IMR-90 (cell line): ENCODE data around the gene NTM. TPM values are rescaled to one million over a fixed set of nuclear protein-coding genes. Genes with fewer than 3 reads are reported as not detected.

ENCODE experiments used
- ATAC-seq: fragments of 200-7000 bp; cut with Tn5 transposase; 2 replicates; pipeline ENCODE4 v1.9.1; 2020; ENCODE audit warnings: low read depth, mild to moderate bottlenecking, moderate library complexity
- BruUV-seq: library from RNA; stranded (reverse); fragments of 400-500 nt; replicated peaks from 2 replicates; lab custom pipeline; 2021; lab: Mats Ljungman, UMichigan
- CTCF ChIA-PET: fragments of 300-600 bp; formaldehyde crosslinking; extraction: SDS; loops from one replicate; lab custom pipeline; 2021; ENCODE audit warnings: antibody characterized with exemption; lab: Yijun Ruan, JAX
- POLR2A ChIA-PET: fragments of 300-600 bp; sonication (Branson Sonifier 250); formaldehyde crosslinking; loops from one replicate; lab custom pipeline; 2022; ENCODE audit warnings: antibody characterized with exemption; ENCODE audit not compliant: unreplicated experiment; lab: Charles Lee
- DNase-seq: peaks from one replicate; pipeline ENCODE4 v3.0.0; 2013
- H2AFZ ChIP-seq: replicated peaks from 2 replicates; pipeline ENCODE3; 2013; ENCODE audit warnings: low read length, mild to moderate bottlenecking; ENCODE audit not compliant: poor library complexity
- H2AK5ac ChIP-seq: 2 replicates; pipeline ENCODE4 v1.6.1; 2013; ENCODE audit warnings: low read depth, low read length, inconsistent platforms
- H2AK9ac ChIP-seq: replicated peaks from 2 replicates; pipeline ENCODE3; 2013; ENCODE audit warnings: mild to moderate bottlenecking, low read depth, low read length, moderate library complexity; ENCODE audit not compliant: poor library complexity
- H2BK120ac ChIP-seq: 2 replicates; pipeline ENCODE4 v1.6.1; 2013; ENCODE audit warnings: low read depth, low read length, inconsistent platforms
- H2BK15ac ChIP-seq: 3 replicates; pipeline ENCODE4 v1.6.1; 2013; ENCODE audit warnings: low read depth, low read length, inconsistent platforms
- H2BK20ac ChIP-seq: 2 replicates; pipeline ENCODE4 v1.6.1; 2013; ENCODE audit warnings: low read depth, mild to moderate bottlenecking, inconsistent platforms, low read length, moderate library complexity
- H2BK5ac ChIP-seq: 2 replicates; pipeline ENCODE4 v1.6.1; 2013; ENCODE audit warnings: mild to moderate bottlenecking, low read depth, low read length, inconsistent platforms; ENCODE audit not compliant: poor library complexity, severe bottlenecking
- H3K14ac ChIP-seq: replicated peaks from 2 replicates; pipeline ENCODE4 v1.6.1; 2013; ENCODE audit warnings: low read depth, low read length, inconsistent platforms
- H3K18ac ChIP-seq: 2 replicates; pipeline ENCODE4 v1.6.1; 2013; ENCODE audit warnings: low read depth, low read length, control low read depth
- H3K23ac ChIP-seq: 2 replicates; pipeline ENCODE4 v1.6.1; 2013; ENCODE audit warnings: low read depth, low read length, inconsistent platforms
- H3K27ac ChIP-seq: 2 replicates; pipeline ENCODE4 v1.5.1; 2013; ENCODE audit warnings: mild to moderate bottlenecking, control low read depth, low read length; ENCODE audit not compliant: insufficient read depth
- H3K27me3 ChIP-seq: 2 replicates; pipeline ENCODE4 v1.6.1; 2013; ENCODE audit warnings: low read length; ENCODE audit not compliant: control insufficient read depth, insufficient read depth
- H3K36me3 ChIP-seq: 2 replicates; pipeline ENCODE4 v1.6.1; 2013; ENCODE audit warnings: low read length, mixed read lengths; ENCODE audit not compliant: control insufficient read depth, insufficient read depth
- H3K4ac ChIP-seq: 2 replicates; pipeline ENCODE4 v1.6.1; 2013; ENCODE audit warnings: low read depth, low read length, inconsistent platforms
- H3K4me1 ChIP-seq: 2 replicates; pipeline ENCODE4 v1.6.1; 2013; ENCODE audit warnings: low read length, mixed read lengths; ENCODE audit not compliant: control insufficient read depth, insufficient read depth
- H3K4me2 ChIP-seq: 2 replicates; pipeline ENCODE4 v1.6.1; 2013; ENCODE audit warnings: low read depth, mild to moderate bottlenecking, control low read depth, low read length, moderate library complexity
- H3K4me3 ChIP-seq: 2 replicates; pipeline ENCODE4 v1.5.1; 2013; ENCODE audit warnings: low read depth, mild to moderate bottlenecking, control low read depth, low read length, moderate library complexity; ENCODE audit not compliant: insufficient read depth
- H3K56ac ChIP-seq: 2 replicates; pipeline ENCODE4 v1.6.1; 2013; ENCODE audit warnings: low read length, inconsistent platforms; ENCODE audit not compliant: insufficient read depth; ENCODE audit errors: extremely low read depth
- H3K79me1 ChIP-seq, 2 experiments: 2 replicates each; pipeline ENCODE4 v1.6.1; 2013; ENCODE audit warnings: low read length in 2 of 2, inconsistent platforms in 1 of 2, low read depth in 1 of 2
- H3K9ac ChIP-seq: 2 replicates; pipeline ENCODE4 v1.6.1; 2013; ENCODE audit warnings: low read depth, low read length, control low read depth
- H3K9me1 ChIP-seq: 2 replicates; pipeline ENCODE4 v1.6.1; 2013; ENCODE audit warnings: low read length, inconsistent platforms; ENCODE audit not compliant: insufficient read depth
- H3K9me3 ChIP-seq: 2 replicates; pipeline ENCODE4 v1.6.1; 2013; ENCODE audit warnings: low read length; ENCODE audit not compliant: control insufficient read depth, insufficient read depth
- H4K20me1 ChIP-seq: 2 replicates; pipeline ENCODE4 v1.6.1; 2013; ENCODE audit warnings: low read length, inconsistent platforms; ENCODE audit not compliant: insufficient read depth
- H4K5ac ChIP-seq: 2 replicates; pipeline ENCODE4 v1.6.1; 2013; ENCODE audit warnings: mild to moderate bottlenecking, low read depth, low read length, control low read depth
- H4K8ac ChIP-seq, 2 experiments: 2 replicates each; pipeline ENCODE4 v1.6.1; 2013; ENCODE audit warnings: low read depth in 2 of 2, low read length in 2 of 2, control low read depth in 1 of 2, inconsistent platforms in 1 of 2
- H4K91ac ChIP-seq: 2 replicates; pipeline ENCODE4 v1.6.1; 2013; ENCODE audit warnings: low read depth, low read length, inconsistent platforms; ENCODE audit not compliant: insufficient read depth
- BHLHE40 ChIP-seq: fragments of 150-350 bp; IDR thresholded peaks from 2 replicates; pipeline ENCODE4 v1.6.1; 2016; ENCODE audit warnings: mild to moderate bottlenecking, low read depth, low read length
- CEBPB ChIP-seq: IDR thresholded peaks from 2 replicates; pipeline ENCODE4 v1.6.1; 2012; ENCODE audit warnings: low read depth, low read length, improper control_type of control experiment
- CHD1 ChIP-seq: IDR thresholded peaks from 2 replicates; pipeline ENCODE4 v1.6.1; 2012; ENCODE audit warnings: low read depth, low read length, improper control_type of control experiment
- FOS ChIP-seq: fragments of 150-350 bp; IDR thresholded peaks from 2 replicates; pipeline ENCODE4 v1.6.1; 2016; ENCODE audit warnings: low read depth, low read length
- MAFK ChIP-seq: IDR thresholded peaks from 2 replicates; pipeline ENCODE4 v1.6.1; 2012; ENCODE audit warnings: low read depth, low read length, improper control_type of control experiment
- MAZ ChIP-seq: IDR thresholded peaks from 2 replicates; pipeline ENCODE4 v1.6.1; 2012; ENCODE audit warnings: low read depth, mild to moderate bottlenecking, low read length, improper control_type of control experiment, moderate library complexity, borderline replicate concordance
- MXI1 ChIP-seq: IDR thresholded peaks from 2 replicates; pipeline ENCODE4 v1.6.1; 2012; ENCODE audit warnings: low read depth, mild to moderate bottlenecking, low read length, moderate library complexity, borderline replicate concordance
- POLR2A ChIP-seq: IDR thresholded peaks from 2 replicates; pipeline ENCODE4 v1.6.1; 2012; ENCODE audit warnings: mild to moderate bottlenecking, low read depth, low read length
- RAD21 ChIP-seq: IDR thresholded peaks from 2 replicates; pipeline ENCODE4 v1.6.1; 2012; ENCODE audit warnings: low read length, improper control_type of control experiment
- RCOR1 ChIP-seq: IDR thresholded peaks from 2 replicates; pipeline ENCODE4 v1.6.1; 2012; ENCODE audit warnings: mild to moderate bottlenecking, low read length, improper control_type of control experiment; ENCODE audit not compliant: insufficient replicate concordance
- WGBS, 2 experiments: methylation state at CpG; one replicate each; pipeline versions ENCODE4 v1.1.5 to v1.1.7; 2013; ENCODE audit warnings: missing lambda C conversion rate in 2 of 2; ENCODE audit not compliant: insufficient read length in 1 of 2; ENCODE audit errors: extremely low coverage in 2 of 2; 5-methylcytosine and 5-hydroxymethylcytosine counted together
- dilution Hi-C: fragments of 300-500 bp; cut with HindIII; formaldehyde crosslinking; loops from one replicate; pipeline ENCODE4 v1.14.3; 2018; ENCODE audit warnings: low sequenced_read_pairs; ENCODE audit not compliant: unreplicated experiment
- in situ Hi-C: fragments of 300-500 bp; cut with MboI; formaldehyde crosslinking; loops from 3 replicates; pipeline ENCODE4 v1.14.3; 2019; ENCODE audit warnings: low sequenced_read_pairs, inconsistent platforms, mixed read lengths
- intact Hi-C: fragments of 100-400 bp; cut with micrococcal nuclease; formaldehyde crosslinking; loops from 2 replicates; pipeline ENCODE4 v1.10.0; 2022
- polyA plus RNA-seq, 3 experiments: library from polyadenylated mRNA; depleted of rRNA; stranded (reverse); fragments of >200 nt; gene quantifications; 2 replicates each; pipeline ENCODE4 v1.2.3, GENCODE V29; 2012; ENCODE audit warnings: low replicate concordance in 1 of 3
- total RNA-seq: library from RNA; depleted of rRNA; stranded (reverse); fragments of >200 nt; gene quantifications from 2 replicates; pipeline ENCODE4 v1.2.3, GENCODE V29; 2012
- TF ChIP-seq, protein P1 (sequence below): conservative IDR thresholded peaks from 2 replicates; pipeline ENCODE4 v1.5.1; 2012; ENCODE audit warnings: mild to moderate bottlenecking, low read depth, low read length, improper control_type of control experiment

The NTM gene
- total and polyA plus RNA-seq, 2 of the 4 experiments (the other 2 are of a cell fraction): 19.5 to 25.5 TPM

DNA sequence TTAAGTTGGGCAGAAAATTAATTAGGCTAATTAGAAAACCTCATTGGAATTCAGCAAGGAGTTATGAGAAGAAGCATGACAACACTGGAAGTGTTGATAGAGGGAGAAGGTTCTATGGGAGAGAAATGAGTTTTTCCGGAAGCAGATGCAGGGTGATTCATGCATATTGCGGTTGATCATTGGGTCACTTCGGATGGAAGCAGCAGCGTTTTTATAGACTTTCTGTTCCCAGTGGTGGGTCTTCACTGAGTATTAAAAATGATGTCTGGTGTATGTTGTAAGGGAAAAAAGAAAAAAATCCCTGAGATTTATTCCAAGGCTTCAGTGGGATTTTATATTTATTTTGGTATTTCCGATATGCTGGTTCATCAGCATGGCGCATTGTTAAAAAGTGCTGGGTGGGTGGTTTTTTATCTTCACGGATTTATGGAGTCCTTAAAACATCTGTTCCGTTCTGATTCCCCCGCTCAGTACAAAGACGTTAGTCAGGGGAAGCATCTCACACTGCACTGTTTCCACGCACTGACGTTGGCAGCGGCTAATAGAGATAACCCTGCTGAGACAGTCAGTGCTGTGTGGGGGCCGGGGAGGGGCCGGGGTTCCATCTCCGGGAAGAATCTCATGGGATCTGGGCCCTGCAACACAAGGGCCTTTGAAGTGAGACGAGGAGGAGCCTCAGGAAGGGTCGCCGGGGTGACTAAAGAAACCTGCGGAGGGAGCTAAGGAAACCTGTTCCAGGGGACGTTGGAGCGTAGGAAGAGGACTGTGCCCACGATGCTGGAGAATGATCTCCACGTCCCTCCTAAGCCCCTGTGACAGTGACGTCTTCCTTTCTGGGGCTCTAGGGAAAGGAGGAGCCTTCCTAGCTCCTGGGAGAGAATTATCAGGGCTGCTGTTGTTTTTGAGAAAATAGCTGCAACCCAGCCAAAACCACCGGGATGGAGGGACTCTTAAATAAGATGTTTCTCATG, 390.0 kb downstream of the NTM start:
- dilution Hi-C loops (no loop called here), intact Hi-C loops (no loop called here), in situ Hi-C loops (no loop called here)
- no peaks in the 10 kb centered on the region for H3K36me3 ChIP-seq
- POLR2A ChIA-PET: no interaction called here
- peak overlapping the region; percentile 67 for H3K27ac ChIP-seq
- no peaks in the 10 kb centered on the region for H3K27me3 ChIP-seq
- H3K4ac ChIP-seq: peak overlapping the region; percentile 61
- H4K8ac ChIP-seq: peak overlapping the region; percentile 39 to 81; a peak in 2 of 4 replicates
- peak overlapping the region; percentile 33; the same call in 1 of the 2 replicates for H2BK20ac ChIP-seq
- BruUV-seq: no TSS peak
- peak overlapping the region; percentile 59 for H2AFZ ChIP-seq
- peak overlapping the region; percentile 41; the same call in 1 of the 3 replicates for H2BK15ac ChIP-seq
- no peak overlapping the region for H3K4me3 ChIP-seq
- TF ChIP-seq MAZ (peak; percentile 54; the same call in 1 of the 2 replicates), FOS (peak; percentile 41), RAD21 (0 out of 2 replicates have a peak, but pooled peaks have one; percentile 8), MAFK (peak; percentile 83), RCOR1 (peak; percentile 26), CHD1 (peak; percentile 22; the same call in 1 of the 2 replicates), CEBPB (peak; percentile 72), POLR2A (peak; percentile 60), BHLHE40 (peak; percentile 53), MXI1 (no peak)
- TF ChIP-seq, protein P1, sequence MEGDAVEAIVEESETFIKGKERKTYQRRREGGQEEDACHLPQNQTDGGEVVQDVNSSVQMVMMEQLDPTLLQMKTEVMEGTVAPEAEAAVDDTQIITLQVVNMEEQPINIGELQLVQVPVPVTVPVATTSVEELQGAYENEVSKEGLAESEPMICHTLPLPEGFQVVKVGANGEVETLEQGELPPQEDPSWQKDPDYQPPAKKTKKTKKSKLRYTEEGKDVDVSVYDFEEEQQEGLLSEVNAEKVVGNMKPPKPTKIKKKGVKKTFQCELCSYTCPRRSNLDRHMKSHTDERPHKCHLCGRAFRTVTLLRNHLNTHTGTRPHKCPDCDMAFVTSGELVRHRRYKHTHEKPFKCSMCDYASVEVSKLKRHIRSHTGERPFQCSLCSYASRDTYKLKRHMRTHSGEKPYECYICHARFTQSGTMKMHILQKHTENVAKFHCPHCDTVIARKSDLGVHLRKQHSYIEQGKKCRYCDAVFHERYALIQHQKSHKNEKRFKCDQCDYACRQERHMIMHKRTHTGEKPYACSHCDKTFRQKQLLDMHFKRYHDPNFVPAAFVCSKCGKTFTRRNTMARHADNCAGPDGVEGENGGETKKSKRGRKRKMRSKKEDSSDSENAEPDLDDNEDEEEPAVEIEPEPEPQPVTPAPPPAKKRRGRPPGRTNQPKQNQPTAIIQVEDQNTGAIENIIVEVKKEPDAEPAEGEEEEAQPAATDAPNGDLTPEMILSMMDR: no peak
- peak overlapping the region; percentile 90 for H3K18ac ChIP-seq
- H2AK9ac ChIP-seq: no peak overlapping the region
- peaks cover 20% of the 10 kb centered on the region for H3K4me1 ChIP-seq
- peak overlapping the region; percentile 74 for H3K4me2 ChIP-seq
- H3K9me1 ChIP-seq: 0 out of 2 replicates have a peak, but pooled peaks cover 4% of the 10 kb centered on the region
- peak overlapping the region; percentile 16; the same call in 1 of the 2 replicates for H3K9ac ChIP-seq
- peak overlapping the region; percentile 48; the same call in 1 of the 2 replicates for H3K23ac ChIP-seq
- 25% methylated on average over 21 of the region's 26 CpGs; no CpG with 5 or more reads in 1 of the 2 experiments for WGBS, 2 experiments
- peak overlapping the region; percentile 89 for H2BK120ac ChIP-seq
- peak overlapping the region; percentile 91; the same call in 1 of the 2 replicates for H4K5ac ChIP-seq
- peak; percentile 95 for DNase-seq
- peak; percentile 70 for ATAC-seq
- H4K91ac ChIP-seq: peak overlapping the region; percentile 58
- CTCF ChIA-PET: interaction anchor here (1.0 kb wide), 1 partner anchor 13 kb away, joined by 5 read pairs; no protein-coding TSS in a partner anchor
- peak overlapping the region; percentile 84 for H2BK5ac ChIP-seq
- H3K56ac ChIP-seq: peak overlapping the region; percentile 27; the same call in 1 of the 2 replicates
- H3K9me3 ChIP-seq: no peaks in the 10 kb centered on the region
- H4K20me1 ChIP-seq: no peaks in the 10 kb centered on the region
- H3K79me1 ChIP-seq: no peaks in the 10 kb centered on the region
- H3K14ac ChIP-seq: 0 out of 2 replicates have a peak overlapping the region, but pooled peaks have one; percentile 29
- peak overlapping the region; percentile 61; the same call in 1 of the 2 replicates for H2AK5ac ChIP-seq
